HUDEP-2 (cell line): ENCODE measurements around the gene AHSA1.

Experiments used
- DNase-seq, 76 experiments: peaks; one replicate each; lab custom pipeline; 2025; ENCODE audit not compliant: unreplicated experiment in 76 of 76; lab: John Stamatoyannopoulos, UW

Gene AHSA1

GRCh38 chr14:77470224-77470870, 12.5 kb downstream of the AHSA1 start:
- DNase-seq, result no peak

- no peak for DNase-seq
Observed at GRCh38 chr14:77473921-77474320, 16.0 kb downstream of the AHSA1 start.

GRCh38 chr14:77474479-77475177, 16.7 kb downstream of the AHSA1 start:
- DNase-seq, result peak in 31 of 76 experiments; percentile 5 to 42 (median 14)

GRCh38 chr14:77475432-77476115, 17.7 kb downstream of the AHSA1 start:
- no peak for DNase-seq

GRCh38 chr14:77478029-77478428, 20.1 kb downstream of the AHSA1 start:
- DNase-seq, result no peak

GRCh38 chr14:77478796-77479195, 20.9 kb downstream of the AHSA1 start:
- DNase-seq, result no peak

GRCh38 chr14:77482422-77482821, 24.5 kb downstream of the AHSA1 start:
- no peak for DNase-seq

- DNase-seq, result no peak
Observed at GRCh38 chr14:77485256-77485655, 27.4 kb downstream of the AHSA1 start.

GRCh38 chr14:77485901-77486678, 28.2 kb downstream of the AHSA1 start:
- DNase-seq, result no peak

- no peak for DNase-seq
Observed at GRCh38 chr14:77488558-77488957, 30.7 kb downstream of the AHSA1 start.

- DNase-seq, result no peak
Observed at GRCh38 chr14:77489041-77489440, 31.1 kb downstream of the AHSA1 start.

GRCh38 chr14:77490347-77490986, 32.6 kb downstream of the AHSA1 start:
- DNase-seq, result no peak

GRCh38 chr14:77491056-77491455, 33.2 kb downstream of the AHSA1 start:
- no peak for DNase-seq

GRCh38 chr14:77495334-77495733, 37.4 kb downstream of the AHSA1 start:
- DNase-seq, result no peak

- DNase-seq, result peak in 15 of 76 experiments; percentile 4 to 40 (median 13)
Observed at GRCh38 chr14:77498120-77498979, 40.5 kb downstream of the AHSA1 start, which contains the start of gene ISM2. ISM2 (minus strand) TSS chr14:77498816; CDS start chr14:77498793, 23 bp downstream.

- DNase-seq, result no peak
Observed at GRCh38 chr14:77498984-77499527, 41.2 kb downstream of the AHSA1 start.

GRCh38 chr14:77502109-77502782, 44.4 kb downstream of the AHSA1 start:
- no peak for DNase-seq

- DNase-seq, result no peak
Observed at GRCh38 chr14:77503138-77503537, 45.2 kb downstream of the AHSA1 start.

- no peak for DNase-seq
Observed at GRCh38 chr14:77505031-77505430, 47.1 kb downstream of the AHSA1 start.
